ACHN (cell line): Measurements from ENCODE around the gene CD69.

Experiments used
- DNase-seq: peaks from one replicate; pipeline ENCODE4 v3.0.0-alpha.2; 2015
- in situ Hi-C: cut with HindIII; loops from 2 replicates; pipeline ENCODE4 v1.10.0; 2017; ENCODE audit warnings: low sequenced_read_pairs, low pct_ligation_motif_present, low pct_unique_long_range_greater_than_20kb

Gene CD69

GRCh38 chr12:9760699-9761418, at the start of gene CD69:
CD69 (minus strand) TSS chr12:9760901; CDS start chr12:9760820, 81 bp downstream.
- no peak for DNase-seq
- in situ Hi-C loops, result no loop called here

DNA sequence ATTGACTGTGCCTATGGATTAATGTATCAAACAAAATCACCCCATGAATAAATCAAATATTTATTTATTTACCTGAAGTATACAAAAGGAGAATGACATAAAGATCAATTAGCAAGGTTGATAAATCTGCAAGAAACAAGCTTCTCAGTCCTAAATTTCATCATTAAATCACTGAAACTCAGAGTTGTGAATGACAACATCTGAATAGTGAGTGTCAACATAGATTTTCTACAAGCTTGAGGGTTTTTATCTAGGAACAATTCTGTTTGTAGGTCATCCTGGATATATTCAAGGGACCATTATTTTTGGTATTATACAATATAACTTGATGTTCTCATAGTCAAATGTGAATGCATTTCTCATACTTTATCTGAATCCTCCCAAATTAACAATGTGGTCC, 49.2 kb upstream of the CD69 start:
- in situ Hi-C loops, result no loop called here

GRCh38 chr12:9809338-9809737, 48.6 kb upstream of the CD69 start:
- in situ Hi-C loops, result no loop called here
- no peak for DNase-seq

More for the DNA sequence above, 49.2 kb upstream of the CD69 start:
- DNase-seq, result no peak

GRCh38 chr12:9808504-9808903, 47.8 kb upstream of the CD69 start:
- no peak for DNase-seq
- in situ Hi-C loops, result no loop called here

- in situ Hi-C loops, result no loop called here
- DNase-seq, result no peak
Observed at GRCh38 chr12:9806714-9807113, 46.0 kb upstream of the CD69 start.

DNA sequence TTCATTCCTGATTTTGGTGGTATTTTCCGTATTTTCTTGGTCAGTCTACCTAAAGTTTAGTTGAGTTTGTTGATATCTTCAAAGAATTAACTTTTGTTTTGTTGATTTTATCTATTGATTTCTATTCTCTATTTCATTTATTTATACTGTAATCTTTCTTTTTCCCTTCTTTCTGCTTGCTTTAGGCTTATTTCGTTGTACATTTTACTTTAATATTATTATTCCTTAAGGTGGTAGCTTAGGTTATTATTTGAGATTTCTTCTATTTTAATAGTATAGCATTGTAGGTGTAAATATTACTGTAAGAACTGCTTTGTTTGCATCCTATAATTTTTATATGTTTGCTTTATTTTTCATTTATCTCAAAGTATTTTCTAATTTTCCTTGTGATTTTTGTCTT, 45.2 kb upstream of the CD69 start:
- in situ Hi-C loops, result no loop called here

GRCh38 chr12:9799961-9800360, 39.3 kb upstream of the CD69 start:
- no peak for DNase-seq
- in situ Hi-C loops, result no loop called here

More for the DNA sequence above, 45.2 kb upstream of the CD69 start:
- DNase-seq, result no peak

GRCh38 chr12:9797722-9798619, 37.3 kb upstream of the CD69 start:
- in situ Hi-C loops, result no loop called here
- peak; percentile 82 for DNase-seq

DNA sequence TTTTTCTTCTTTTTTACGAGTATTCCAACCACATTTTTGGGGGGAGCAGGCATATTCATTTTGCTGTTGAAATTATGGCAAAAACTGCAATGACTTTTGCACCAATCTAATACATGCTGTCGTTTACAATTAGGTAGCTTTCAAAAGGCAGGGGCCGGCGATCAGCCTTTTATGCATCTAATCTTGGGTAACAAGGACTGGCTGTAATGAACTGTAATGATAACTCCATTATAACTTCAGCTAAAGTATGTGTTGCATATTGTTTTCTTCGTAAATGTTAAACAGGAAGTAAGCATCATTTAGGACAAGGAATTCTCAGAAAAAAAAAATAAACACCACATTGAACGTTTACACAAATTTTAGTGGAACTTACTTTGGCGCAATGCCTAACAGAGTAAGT, 36.3 kb upstream of the CD69 start:
- no peak for DNase-seq
- in situ Hi-C loops, result no loop called here

- in situ Hi-C loops, result no loop called here
- DNase-seq, result no peak
Observed at GRCh38 chr12:9796346-9796745, 35.6 kb upstream of the CD69 start.

- in situ Hi-C loops, result no loop called here
- no peak for DNase-seq
Observed at GRCh38 chr12:9795945-9796344, 35.2 kb upstream of the CD69 start.

- DNase-seq, result no peak
- in situ Hi-C loops, result no loop called here
Observed at GRCh38 chr12:9794484-9795093, 33.9 kb upstream of the CD69 start.

DNA sequence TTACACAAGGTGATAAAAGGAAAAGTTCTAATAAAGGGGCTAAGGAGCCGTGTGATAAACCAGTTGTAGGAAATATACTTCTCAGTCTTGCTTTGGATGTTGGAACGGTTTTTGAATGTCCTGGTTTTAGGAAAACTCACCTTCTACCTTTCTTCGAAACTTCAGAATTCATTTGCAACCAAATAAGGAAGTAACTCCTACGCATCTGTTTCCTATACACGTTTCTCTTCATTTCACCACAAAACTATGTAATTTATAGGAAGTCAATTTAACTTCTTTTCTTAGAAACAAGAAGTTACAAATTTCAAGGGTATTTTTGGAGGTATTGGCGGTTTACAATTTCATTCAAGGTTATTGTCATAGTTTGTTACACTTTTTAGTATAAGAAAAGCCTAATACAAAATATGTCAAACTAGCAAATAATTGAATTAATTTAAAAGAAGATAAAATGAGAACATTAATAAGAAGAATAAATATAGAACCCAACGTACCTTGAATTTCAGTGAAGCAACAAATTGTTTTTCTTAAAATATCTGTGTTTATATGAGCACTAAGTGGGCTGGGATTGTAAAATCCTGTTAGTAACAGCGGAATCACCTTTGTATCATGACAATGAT, 33.2 kb upstream of the CD69 start:
- DNase-seq, result no peak
- in situ Hi-C loops, result no loop called here

DNA sequence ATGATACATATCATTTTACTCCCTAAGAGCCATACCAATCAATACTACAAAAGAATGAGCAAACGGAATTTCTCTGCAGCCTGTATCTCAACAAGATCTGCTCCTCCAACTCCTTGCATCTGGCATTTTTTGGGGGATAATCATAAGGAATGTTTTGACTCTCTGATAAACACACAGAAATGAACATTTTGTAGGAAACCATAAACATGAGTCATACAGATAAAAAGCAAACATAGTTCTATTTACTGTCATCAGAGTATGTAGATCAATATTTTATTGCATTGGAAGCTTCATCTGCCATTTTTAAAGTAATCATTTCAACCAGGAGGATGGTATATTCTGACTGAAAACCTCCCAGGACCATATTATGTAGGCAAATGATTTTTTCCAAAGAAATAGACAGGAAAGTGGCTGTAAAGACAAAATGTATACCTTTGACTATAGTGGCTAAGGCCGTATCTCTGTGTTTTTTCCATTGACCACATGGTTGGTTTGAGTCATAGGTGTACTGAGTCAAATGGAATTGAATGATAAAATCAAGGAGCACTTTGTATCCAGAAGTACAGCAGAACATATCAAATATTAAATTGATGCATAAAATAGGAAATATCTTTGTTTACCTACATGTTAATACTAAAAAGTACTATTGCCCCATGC, 32.4 kb upstream of the CD69 start:
- in situ Hi-C loops, result no loop called here

DNA sequence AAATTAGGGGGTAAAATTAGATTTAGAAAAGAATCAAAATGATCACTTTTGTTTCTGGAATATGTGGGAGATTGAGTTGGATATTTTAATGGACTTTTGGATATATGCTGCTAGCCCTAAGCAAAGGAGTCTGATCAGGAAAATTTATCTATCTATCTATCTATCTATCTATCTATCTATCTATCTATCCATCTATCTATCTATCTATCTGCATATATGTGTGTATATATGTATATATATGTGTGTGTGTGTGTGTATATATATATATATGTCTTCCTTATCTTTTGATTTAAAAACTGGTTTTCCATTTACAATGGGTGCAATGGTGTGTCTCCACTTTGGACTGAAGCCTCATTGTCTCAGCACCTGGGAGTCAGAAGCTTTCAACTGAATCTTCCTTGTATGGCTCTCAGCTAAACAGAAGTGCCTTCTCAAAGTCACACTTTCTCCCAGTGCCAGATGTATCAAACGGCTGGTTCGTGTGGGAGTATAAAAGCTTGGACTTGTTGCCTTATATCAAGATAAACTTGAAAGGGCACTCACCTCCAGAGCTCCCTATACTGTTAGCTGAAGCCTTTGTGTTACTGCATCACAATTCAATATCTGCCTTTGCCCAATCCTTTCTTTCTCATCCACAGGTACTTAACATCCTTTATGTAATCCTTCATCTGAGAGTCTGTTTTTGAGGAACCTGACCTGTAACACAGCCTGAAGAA, 31.6 kb upstream of the CD69 start:
- DNase-seq, result no peak
- in situ Hi-C loops, result no loop called here

More for the DNA sequence above, 32.4 kb upstream of the CD69 start:
- DNase-seq, result no peak

GRCh38 chr12:9786726-9787717, 26.3 kb upstream of the CD69 start:
- in situ Hi-C loops, result no loop called here
- DNase-seq, result peak; percentile 8

GRCh38 chr12:9784816-9785215, 24.1 kb upstream of the CD69 start:
- in situ Hi-C loops, result no loop called here
- no peak for DNase-seq
